HG02852 (cell line): ENCODE data around the gene TRIO.
A peak's percentile ranks its signal among the peaks of the same experiment; 100 is the strongest.

Experiments used
- ATAC-seq: cut with Tn5 transposase; IDR thresholded peaks from one replicate; pipeline ENCODE4 v1.9.1; 2021; ENCODE audit warnings: mild to moderate bottlenecking, moderate library complexity; ENCODE audit not compliant: unreplicated experiment

Gene TRIO

GRCh38 chr5:14310901-14311300, 167.8 kb downstream of the TRIO start:
- ATAC-seq = no peak

GRCh38 chr5:14313986-14314690, 171.0 kb downstream of the TRIO start:
- no peak for ATAC-seq

- ATAC-seq = no peak
Observed at GRCh38 chr5:14316471-14316870, 173.3 kb downstream of the TRIO start.

- ATAC-seq = no peak
Observed at GRCh38 chr5:14319102-14319501, 176.0 kb downstream of the TRIO start.

GRCh38 chr5:14321936-14322335, 178.8 kb downstream of the TRIO start:
- no peak for ATAC-seq

- ATAC-seq = no peak
Observed at GRCh38 chr5:14322437-14323187, 179.5 kb downstream of the TRIO start.

GRCh38 chr5:14323466-14323865, 180.3 kb downstream of the TRIO start:
- no peak for ATAC-seq

GRCh38 chr5:14325369-14325768, 182.2 kb downstream of the TRIO start:
- no peak for ATAC-seq

- ATAC-seq = no peak
Observed at GRCh38 chr5:14326035-14326903, 183.1 kb downstream of the TRIO start.

- no peak for ATAC-seq
Observed at GRCh38 chr5:14327624-14328023, 184.5 kb downstream of the TRIO start.

- no peak for ATAC-seq
Observed at GRCh38 chr5:14328144-14328543, 185.0 kb downstream of the TRIO start.

GRCh38 chr5:14330291-14330690, 187.1 kb downstream of the TRIO start:
- no peak for ATAC-seq

GRCh38 chr5:14330729-14331385, 187.7 kb downstream of the TRIO start:
- no peak for ATAC-seq

GRCh38 chr5:14331386-14331781, 188.2 kb downstream of the TRIO start:
- ATAC-seq = peak; percentile 69

GRCh38 chr5:14332038-14332631, 189.0 kb downstream of the TRIO start:
- no peak for ATAC-seq

GRCh38 chr5:14332746-14333145, 189.6 kb downstream of the TRIO start:
- ATAC-seq = no peak

GRCh38 chr5:14337593-14337992, 194.5 kb downstream of the TRIO start:
- no peak for ATAC-seq

- ATAC-seq = no peak
Observed at GRCh38 chr5:14339468-14339867, 196.3 kb downstream of the TRIO start.

GRCh38 chr5:14341571-14342230, 198.6 kb downstream of the TRIO start:
- no peak for ATAC-seq

GRCh38 chr5:14342306-14342705, 199.2 kb downstream of the TRIO start:
- peak; percentile 99 for ATAC-seq
